Epidermal melanocyte (primary cell): ENCODE measurements around the gene AHRR.
"Not testable (repeated sequence)": the region's sequence is repeated elsewhere in the genome, so short reads cannot be mapped to it uniquely, and the experiment has no call there.

ENCODE experiments used
- DNase-seq: peaks from one replicate; pipeline ENCODE4 v3.0.0; 2011; ENCODE audit warnings: low spot score; ENCODE audit not compliant: insufficient read length

AHRR gene

DNA sequence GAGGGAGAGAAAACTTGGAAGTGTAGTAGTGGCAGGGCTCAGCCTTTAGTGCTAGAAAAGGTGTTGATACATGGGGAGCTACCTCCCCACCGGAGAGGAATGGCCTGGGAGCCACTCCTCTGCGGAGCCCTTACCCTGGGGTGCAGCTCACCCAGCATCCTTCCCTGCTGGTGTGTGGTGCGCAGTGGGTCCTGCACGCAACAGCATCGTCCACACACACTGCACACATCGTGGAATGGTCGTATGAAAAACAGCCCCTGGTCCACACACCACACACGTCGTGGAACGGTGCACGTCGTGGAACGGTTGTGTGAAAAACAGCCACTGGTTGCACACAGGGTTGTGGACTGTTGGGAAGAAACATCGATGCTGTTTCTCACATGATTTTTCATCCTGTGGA is 16.1 kb upstream of the AHRR start:
- DNase-seq, result no peak

DNA sequence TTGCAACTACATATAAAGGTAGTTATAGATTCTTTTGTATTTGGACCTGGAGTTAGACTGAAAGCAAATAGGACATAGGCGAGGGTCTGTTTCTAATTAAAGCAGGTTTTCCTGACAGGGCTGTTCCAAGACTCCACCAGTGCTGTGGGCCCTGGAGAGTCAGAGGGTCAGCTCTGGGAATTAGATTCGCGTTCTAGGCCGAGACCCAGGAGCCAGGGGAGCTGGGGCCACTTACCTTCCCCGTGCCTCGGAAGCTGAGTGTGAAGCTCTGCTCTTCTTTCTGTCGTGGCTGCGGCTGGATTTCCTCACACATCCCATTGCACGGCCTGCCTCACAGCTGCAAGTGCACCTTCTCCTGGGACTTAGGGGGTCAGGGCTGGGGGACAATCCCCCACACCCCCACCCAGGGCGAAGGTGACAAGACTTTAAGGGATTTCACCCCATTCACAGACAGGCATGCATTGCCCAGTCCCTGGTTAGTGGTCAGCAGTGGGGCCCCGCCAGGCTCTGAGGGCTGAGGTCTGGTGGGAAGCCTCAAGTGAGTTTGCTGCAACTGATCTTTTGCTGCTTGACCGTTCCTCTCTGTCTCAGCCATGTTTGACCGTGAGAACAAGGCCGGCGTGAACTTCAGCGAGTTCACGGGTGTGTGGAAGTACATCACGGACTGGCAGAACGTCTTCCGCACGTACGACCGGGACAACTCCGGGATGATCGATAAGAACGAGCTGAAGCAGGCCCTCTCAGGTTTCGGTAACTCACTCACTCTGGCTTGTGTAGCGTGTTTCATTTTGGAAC is 15.3 kb upstream of the AHRR start:
- DNase-seq, result no peak

DNA sequence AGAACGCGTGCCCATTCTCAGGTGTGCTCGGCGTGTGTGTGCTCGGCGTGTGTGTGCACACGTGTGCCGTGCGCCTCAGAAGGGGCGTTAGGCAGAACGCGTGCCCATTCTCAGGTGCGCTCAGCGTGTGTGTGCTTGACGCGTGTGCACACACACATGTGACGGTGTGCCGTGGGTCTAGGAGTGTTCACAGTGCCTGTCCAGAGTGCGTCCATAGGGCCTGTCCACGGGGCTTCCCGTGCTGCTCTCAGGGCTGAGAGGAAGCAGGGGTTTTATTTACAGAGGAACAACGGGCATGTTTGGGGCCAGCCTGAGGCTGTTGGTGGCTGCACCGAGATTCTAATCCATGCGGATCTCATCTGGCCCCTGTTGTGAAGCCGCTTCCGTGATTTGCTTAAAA is 14.2 kb upstream of the AHRR start:
- no peak for DNase-seq

DNA sequence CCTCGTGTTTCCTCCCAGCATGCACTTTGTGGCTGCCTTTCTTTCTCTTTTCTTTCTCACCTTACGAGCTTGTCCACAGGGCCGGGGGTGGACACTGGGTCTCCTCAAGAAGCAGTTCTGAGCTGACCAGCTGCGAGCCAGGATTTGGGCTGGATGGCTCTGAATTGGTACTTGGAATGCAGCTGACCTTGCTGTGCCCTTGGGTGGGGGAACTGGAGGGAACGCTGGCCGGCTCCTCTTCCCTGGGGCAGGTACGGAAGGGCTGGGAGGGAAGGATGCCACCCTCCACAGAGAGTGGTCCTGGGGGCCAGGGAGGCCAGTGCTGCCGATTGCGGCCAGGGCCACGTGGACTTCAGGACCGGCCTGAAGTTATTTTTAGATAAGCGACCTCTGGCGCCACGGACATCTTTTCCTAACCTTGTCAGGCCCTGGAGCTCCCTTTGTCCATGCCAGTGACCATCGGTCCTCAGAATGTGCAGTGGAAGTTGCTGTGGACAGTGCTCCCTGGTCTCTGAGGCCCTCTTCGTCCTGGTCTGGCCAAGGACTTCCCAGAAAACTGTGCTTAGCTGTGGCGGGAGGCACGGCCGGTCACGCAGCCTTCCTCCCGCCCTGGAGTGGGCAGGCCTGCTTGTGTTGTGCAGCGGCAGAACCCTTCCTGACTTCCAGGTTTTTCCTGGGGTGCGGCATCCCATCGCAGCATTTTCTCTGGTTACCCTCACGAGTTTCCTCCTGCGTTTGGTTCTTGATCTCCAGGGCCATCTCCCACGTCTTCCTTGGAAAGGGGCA is 13.5 kb upstream of the AHRR start:
- DNase-seq, result no peak

DNA sequence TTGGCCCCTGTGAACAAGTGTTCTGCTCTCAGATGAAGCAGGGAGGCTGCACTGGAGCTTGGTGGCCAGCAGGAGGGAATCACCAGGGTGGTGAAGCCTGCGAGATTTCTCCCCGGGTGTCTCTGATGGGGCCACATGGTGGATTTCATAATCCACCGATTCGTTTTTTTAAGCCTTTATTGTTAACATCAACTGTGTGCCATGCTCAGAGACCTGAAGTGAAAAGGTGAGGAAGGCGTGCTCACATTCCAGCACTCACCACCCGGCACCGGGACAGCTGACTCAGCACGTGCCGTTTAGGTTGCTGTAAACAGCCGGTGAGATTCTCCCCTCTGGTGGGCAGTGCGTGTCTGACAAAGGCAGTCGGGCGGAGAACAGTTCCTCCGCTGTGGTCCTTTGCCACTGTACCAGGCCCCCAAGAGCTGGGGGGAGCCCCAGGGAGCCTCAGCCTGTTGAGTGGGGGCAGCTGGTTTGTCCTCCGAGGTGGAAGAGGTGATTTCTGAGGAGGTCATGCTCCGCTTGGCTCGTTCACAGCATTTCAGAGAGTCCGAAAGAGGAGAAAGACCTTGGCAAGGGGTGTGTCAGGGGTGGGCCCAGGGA is 12.7 kb upstream of the AHRR start:
- no peak for DNase-seq

DNA sequence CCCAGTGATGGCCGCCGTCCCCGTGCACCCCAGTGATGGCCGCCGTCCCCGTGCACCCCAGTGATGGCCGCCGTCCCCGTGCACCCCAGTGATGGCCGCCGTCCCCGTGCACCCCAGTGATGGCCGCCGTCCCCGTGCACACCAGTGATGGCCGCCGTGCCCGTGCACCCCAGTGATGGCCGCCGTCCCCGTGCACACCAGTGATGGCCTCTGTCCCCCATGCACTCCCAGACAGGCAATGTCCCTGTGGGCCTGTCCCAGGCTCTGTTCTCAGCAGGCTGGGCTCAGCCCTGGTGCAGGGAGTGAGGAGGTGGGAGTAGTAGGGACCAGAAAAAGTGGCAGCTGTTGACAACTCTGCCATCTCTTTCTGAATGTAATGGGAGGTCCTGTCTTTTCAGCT is 11.7 kb upstream of the AHRR start:
- DNase-seq, result not testable (repeated sequence)

DNA sequence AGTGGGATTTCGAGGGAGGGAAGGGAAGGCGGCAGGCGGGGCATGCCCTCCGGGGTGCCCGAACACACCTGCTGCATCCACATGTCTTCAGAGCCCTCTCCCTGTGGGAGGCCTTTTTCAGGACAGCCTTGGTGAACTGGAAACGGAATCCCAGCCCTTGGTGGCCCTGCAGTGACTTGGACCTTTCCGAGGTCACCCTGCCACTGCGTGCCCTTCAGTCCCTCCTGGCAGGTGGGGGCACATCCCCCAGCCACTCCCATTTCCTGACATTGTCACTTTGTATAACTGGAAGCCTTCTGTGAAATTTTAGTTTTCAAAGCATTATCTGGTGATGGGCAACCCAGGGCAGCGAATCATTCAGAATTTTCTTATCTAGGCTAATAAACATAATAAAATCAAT is 11.0 kb upstream of the AHRR start:
- no peak for DNase-seq

DNA sequence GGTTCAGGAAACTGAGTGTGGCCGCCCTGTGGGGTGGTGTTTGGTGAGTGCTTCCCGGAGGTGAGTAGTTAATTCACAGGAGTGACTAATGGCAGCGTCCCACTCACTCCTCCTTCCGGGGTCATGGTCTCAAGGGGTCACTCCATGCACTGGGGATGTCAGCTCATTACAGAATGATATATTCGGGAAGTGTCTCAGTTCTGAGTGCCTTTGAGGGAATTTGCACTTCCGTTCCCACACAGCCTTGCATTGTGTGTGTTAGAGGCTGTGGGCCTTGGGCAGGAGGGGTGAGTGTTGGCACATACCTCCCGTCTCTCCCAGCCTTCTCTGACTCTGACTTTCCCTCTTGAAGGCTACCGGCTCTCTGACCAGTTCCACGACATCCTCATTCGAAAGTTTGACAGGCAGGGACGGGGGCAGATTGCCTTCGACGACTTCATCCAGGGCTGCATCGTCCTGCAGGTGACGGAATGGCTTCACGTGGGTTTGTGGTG is 10.5 kb upstream of the AHRR start:
- no peak for DNase-seq

DNA sequence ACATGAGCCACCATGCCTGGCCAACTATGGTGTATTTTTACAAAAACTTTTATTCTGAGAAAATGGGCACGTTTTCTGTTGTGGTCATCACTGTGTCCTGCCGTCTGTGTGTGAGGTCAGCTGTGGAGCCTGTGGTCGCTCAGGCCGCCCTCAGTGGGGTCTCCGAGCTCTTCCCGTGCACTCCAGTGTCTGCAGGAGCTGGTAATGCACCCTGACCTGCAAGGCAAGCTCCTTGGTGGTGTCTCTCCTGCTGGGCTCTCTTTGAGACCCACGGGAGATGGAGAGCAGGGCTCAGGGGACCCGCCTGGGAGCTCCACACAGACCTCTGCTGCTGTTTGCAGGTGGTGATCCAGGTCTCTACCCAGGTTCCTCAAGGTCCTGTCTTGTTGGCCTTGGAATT is 9.6 kb upstream of the AHRR start:
- DNase-seq, result no peak

DNA sequence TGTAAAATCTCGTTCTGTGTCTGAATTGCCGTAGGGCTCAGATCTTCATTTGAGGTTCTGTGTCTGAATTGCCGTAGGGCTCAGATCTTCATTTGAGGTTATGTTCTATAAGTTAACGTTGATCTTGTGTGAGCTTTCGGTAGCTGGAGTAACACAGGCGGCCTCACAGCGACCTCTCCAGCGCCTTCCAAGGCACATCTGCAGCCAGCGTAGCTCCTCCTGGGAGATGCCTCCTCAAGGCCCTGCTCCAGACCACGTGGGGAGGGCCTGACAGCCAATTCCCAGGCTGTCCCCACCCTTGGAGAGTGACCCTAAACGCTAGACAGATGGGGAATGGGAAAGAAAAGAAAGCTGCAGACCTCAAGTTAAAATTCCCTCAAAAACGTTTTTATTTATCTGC is 8.7 kb upstream of the AHRR start:
- DNase-seq, result peak; percentile 41

DNA sequence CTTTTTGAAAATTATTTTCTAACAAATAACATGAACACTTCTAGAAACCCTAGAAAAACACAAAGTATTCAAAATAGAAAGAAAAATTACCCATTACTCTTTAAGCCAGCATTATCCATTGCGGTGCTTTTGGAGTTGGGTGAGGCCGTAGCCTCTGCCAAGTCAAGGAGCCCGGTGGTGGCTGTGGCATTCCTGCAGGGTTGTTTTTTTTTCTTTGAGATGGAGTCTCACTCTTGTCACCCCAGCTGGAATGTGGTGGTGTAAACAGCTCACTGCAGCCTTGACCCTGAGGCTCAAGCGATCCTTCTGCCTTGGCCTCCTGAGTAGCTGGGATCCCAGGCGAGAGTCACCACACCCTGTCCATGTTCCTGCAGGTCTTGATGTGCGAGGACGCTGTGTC is 8.2 kb upstream of the AHRR start:
- DNase-seq, result no peak

DNA sequence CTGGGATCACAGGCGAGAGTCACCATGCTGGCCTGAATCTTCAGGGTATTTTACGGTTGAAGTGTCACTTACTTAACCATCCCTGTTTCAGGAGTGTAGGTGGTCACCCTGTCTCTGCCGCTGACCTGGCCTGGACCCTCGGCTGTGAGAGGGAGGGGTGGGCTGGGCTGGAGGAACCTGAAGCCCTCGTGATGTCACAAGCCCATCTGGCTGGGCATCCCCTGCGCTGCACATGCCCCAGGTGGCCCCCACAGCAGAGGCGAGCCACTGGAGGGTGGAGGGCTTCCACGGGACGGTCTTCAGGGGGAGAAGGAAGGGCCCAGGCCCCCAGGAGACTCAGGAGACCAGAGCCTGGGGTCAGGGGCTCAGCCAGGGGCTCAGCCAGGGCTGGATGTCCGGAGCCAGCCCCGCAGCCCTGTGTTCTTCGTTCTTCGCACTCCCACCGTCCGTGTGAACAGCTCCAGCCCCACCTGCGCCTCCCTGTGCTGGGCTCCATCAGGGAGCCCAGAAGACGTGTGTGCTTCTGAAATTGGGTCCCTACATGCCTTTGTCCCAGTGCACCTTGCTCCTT is 7.6 kb upstream of the AHRR start:
- DNase-seq, result no peak

DNA sequence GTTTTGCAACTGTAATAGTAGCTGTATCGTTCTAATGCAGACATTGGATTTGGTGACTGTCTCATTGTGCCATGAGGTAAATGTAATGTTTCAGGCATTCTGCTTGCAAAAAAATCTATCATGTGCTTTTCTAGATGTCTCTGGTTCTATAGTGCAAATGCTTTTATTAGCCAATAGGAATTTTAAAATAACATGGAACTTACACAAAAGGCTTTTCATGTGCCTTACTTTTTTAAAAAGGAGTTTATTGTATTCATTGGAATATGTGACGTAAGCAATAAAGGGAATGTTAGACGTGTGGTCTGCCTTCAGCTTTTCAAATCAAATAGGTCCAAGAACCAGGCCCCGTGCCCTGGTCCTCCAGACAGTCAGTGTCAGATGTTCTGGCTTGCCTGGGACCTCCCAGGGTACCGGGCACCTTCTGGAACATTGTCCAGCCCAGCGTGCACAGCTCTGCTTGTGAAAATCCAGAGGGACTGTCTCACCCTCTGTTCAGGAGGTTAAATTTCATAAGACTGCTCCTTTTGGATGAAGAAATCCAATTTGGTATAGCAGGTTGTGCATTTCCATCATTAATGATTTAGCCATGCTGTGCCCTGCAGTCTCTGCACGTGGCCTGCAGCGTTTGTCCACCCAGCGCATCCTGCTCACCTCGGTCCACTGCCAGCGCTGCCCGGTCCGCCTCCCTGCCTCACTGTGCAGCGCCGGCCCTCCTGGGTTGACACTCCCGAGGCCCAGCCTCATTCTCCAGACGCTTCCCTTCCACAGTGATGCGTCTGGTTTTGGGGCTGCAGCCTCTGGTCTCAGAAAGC is 6.6 kb upstream of the AHRR start:
- peak; percentile 32 for DNase-seq

DNA sequence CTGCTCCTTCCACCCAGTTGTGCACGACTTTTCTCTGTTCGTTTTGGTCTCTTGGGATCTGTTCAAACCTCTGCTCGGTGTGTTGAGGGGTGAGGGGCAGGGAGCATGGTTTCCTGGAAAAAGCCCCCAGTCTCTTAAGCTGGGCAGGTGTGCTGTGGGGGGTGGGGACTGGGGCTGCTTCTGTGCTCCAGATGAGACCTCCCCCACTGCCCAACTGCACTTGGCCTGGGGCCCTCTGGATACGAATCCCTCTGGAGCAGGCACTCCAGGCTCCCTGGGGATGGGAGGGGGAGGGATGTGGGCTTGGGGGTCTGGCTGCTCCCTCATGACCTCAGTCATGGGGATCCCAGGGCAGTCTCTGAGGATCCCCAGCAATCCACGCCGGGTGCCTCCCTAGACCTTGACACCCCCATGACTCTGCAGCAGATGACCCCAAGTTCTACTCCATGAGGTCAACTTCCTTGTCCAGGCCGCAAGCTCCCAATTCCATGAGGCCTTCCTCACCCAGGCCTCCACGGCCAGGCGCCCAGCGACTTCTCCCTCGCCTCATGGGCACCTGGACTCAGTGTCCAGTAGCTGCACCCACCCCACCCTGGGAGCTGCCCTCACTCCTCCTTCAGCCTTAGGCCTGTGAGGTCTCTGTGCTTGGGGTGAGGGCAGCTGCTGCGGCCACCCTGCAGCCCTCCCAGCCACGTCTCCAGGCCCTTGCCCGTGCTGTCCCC is 5.9 kb upstream of the AHRR start:
- no peak for DNase-seq

DNA sequence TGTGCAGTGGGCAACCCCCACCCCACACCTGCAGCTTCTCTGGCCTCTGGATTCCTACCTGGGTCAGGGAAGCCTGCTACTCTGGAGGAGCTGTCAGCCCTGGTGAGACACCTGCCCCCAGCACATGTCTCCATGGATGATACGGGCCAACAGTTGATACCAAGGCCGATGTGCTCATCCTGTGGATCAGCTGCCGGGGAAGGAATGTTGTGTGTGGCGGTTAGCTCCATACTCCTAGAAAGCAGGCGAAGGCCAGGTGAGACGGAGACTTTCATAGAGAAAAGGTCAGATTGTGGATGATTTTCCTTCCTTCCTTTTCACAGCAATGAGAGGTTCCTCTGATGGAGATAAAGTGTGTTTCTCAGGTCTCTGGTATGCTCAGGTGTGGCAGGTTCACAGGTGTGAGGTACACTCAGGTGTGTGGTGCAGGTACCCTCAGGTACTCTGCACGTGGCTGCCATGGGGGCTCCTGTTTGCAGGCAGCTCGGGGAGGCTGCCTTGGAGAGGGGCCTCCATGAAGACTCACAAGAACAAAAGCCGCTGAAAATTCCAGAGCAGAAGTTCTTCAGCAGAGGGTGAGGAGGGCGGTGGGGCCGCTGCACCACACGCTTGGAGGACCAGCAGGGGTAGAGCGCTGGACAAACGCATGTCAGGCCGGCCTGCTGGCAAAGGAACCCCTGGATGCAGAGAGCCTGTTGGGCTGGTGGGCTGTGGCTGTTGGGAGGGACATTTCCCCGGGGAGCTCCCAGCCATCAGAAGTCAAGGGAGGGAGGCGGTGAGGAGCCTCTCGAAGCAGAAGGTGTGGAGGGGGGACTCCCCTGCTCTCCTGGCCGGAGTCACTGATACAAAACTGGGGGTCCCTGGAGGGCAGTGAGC is 5.1 kb upstream of the AHRR start:
- no peak for DNase-seq

DNA sequence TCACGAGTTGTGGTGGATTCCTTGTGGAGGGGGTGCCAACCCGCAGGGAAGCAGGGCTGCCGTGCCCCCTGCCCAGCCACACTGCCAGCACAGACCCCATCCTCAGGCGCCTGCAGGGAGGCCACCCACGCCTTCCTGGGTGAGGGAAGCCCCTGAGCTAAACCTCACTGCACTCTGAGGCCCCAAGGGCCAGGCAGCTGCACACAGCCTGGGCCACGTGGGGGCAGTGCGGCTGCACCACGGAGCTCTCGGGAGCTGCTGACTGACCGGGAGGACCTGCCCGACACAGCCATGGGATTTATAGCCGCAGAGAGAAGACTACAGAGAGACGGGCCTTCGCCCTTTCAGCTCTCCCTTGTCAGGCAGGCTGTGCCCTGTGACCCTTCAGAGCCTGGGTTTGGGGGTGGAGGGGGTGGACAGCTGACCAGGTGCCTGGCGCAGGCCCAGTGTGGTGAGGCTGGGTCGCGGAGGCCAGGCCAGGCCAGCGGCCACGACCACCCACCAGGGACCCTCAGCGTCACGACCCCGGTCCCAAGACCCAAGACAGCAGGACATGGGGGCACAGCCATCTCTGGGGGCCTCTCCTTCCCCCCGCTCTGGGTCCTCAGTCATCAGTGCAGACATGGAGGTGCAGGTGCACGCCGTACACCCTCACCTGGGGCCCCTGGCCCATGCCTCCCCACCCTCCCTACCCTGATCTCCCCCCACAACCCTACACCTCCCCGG is 4.3 kb upstream of the AHRR start:
- peak; percentile 57 for DNase-seq

DNA sequence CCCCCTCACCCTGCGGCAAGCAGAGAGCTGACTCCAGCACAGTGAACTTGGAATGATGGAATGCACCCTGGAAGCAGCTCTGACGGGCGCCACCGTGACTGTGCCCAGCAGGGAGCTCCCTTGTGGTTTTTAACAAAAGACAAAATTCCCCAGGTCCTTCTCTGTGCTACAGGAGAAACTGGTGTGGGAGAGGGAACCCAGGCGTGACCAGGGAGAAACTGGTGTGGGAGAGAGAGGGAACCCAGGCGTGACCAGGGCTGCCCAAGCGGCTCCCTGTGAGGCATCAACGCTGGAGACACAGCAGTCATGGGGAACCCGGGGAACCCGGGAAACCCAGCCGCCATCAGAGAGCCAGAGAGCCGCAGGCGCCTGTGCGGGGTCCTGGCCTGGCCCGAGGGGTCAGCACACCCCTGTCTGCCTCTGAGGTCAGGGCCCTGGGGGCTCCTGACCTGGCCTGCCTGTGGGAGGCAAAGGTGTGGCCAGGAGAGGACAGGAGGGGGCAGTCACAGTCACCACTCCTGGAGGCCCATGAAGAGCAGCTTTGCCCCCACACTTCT is 3.1 kb upstream of the AHRR start:
- DNase-seq, result no peak

DNA sequence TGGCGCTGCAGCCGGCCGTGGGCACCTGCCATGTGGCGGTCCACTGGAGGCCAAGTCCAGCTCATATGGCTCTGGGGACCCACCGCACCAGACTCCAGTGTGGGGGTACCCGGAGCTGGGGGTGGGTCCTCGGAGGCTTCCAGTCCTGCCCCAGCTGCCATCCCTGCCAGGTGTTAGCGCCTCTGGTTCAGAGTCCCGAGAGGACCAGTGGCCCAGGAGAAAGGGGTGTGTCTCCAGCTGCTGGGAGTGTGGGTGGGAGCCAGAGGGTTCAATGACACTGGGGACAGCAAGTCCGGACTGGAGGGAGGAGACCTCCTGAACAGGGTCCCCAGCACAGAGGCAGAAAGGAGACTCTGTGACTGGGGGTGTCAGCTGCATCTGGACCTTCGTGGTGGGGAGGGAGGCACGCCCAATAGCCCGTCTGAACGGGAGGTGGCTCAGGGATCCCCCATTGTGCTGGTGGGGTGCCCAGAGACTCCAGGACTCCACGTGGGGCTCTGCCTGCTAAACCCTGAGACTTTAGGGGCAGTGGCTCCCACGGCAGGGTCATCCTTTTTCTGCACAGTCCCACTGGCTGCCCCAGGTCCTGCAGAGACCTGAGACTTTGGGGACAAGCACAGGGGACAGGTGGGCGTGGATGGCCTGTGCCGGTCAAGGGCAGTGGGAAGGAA is 2.4 kb upstream of the AHRR start:
- DNase-seq, result no peak
